GM18873 (cell line): Measurements from ENCODE around the gene RPGR.

Experiments
- ATAC-seq: cut with Tn5 transposase; IDR thresholded peaks from one replicate; pipeline ENCODE4 v1.9.1; 2021; ENCODE audit warnings: mild to moderate bottlenecking, moderate library complexity, moderate number of reproducible peaks; ENCODE audit not compliant: unreplicated experiment, low FRiP score

The RPGR gene

GRCh38 chrX:38332505-38332904 lies 5.2 kb upstream of the RPGR start:
- peak; percentile 80 for ATAC-seq

- no peak for ATAC-seq
Observed at GRCh38 chrX:38327775-38328081, 419 bp upstream of the RPGR start.

DNA sequence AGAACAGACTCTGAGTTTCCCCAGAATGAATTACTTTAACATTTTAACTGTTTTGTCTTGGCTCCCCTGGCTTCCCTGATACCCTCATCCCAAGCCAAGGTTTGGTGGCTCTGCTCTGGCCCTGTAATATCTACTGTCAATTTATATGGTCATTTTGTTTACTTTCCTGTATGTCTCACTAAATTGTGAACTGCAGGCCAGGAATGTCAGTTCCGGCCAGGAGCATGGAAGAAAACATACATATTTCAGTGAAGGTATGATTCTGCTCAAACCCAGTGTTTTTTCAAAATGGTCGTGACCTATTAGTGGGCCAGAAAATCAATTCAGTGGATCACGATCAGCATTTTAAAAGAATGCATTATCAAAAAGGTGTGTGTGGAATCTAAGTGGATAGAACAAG lies 1.2 kb downstream of the RPGR start:
- ATAC-seq: no peak

DNA sequence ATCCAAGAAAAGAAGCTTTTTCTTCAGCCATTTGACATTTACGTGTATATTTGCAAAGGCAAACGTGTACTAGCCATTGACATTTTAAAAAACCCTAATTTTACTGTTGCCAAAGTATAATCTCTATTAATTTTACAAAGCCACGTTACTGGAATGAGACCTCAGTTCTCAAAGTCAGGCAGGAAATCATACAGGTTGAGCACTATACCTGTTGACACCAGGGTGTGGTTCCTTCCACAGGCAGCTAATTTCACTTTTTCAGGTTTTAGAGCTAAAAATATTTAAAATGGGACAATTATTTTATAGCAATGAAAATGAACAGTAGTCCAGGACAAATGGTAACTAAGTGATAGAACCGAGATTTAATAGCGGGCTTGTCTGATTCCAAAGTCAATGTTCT lies 6.5 kb downstream of the RPGR start:
- ATAC-seq: no peak

- ATAC-seq: no peak
Observed at GRCh38 chrX:38318606-38319005, 8.7 kb downstream of the RPGR start.

- ATAC-seq: no peak
Observed at GRCh38 chrX:38318196-38318595, 9.1 kb downstream of the RPGR start.

GRCh38 chrX:38315186-38315585 lies 12.1 kb downstream of the RPGR start:
- no peak for ATAC-seq

GRCh38 chrX:38313190-38313589 lies 14.1 kb downstream of the RPGR start:
- ATAC-seq: no peak

DNA sequence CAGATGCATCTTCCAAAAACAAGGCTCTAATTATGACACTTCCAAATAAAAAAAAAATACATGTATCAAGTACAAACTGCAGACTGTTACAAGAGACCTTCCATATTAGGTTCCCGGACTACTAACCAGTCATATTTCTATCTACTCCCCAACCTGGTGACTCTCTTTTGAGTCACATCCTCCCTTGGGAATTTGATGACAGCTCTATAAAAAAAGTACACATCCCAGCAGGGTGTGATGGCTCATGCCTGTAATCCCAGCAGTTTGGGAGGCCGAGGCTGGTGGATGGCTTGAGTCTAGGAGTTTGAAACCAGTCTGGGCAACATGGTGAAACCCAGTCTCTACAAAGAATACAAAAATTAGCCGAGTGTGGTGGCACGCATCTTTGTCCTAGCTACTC lies 14.9 kb downstream of the RPGR start:
- no peak for ATAC-seq

DNA sequence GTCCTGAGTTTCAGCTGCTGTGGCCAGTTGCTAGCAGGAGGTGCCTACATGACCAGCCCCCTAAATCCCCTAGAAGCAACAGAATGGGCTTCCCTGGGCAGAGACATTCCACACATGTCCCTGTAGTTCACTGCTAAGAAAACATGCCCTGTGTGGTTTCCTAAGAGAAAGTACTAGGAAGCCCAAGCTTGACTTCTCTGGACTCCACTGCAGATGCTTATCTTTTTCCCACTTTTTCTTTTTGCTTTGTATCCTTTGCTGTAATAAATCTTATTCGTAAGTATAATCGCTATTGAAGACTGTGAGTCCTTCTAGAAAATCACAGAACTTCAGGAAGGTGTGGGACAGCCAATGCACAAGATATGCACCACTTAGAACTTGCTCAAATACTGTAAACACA lies 15.6 kb downstream of the RPGR start:
- ATAC-seq: no peak

- no peak for ATAC-seq
Observed at GRCh38 chrX:38305971-38306370, 21.3 kb downstream of the RPGR start.

GRCh38 chrX:38304010-38304409 lies 23.3 kb downstream of the RPGR start:
- no peak for ATAC-seq

- no peak for ATAC-seq
Observed at GRCh38 chrX:38293741-38294140, 33.6 kb downstream of the RPGR start.

- ATAC-seq: no peak
Observed at GRCh38 chrX:38287674-38288073, 39.6 kb downstream of the RPGR start.

GRCh38 chrX:38285649-38286048 lies 41.7 kb downstream of the RPGR start:
- no peak for ATAC-seq

- ATAC-seq: no peak
Observed at GRCh38 chrX:38282049-38282448, 45.3 kb downstream of the RPGR start.

DNA sequence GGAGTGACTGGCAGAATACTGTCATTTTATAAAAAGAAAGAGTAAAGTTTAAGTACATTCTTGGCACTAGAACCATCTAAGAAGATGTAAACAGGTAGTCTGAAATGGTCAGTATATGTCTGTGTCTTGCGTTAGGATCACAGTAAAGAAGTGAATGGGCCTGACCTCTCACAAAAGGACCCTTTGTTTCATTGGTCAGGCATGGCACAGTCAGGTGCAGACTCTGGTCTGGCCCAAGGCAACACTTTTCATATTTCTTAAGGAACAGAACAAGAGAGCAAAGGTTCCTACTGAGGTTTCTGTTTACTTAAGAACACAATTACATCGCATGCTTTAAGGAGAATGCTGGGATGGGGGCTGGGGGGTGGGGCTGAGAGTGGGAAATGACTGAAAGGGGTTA lies 48.1 kb downstream of the RPGR start:
- no peak for ATAC-seq

DNA sequence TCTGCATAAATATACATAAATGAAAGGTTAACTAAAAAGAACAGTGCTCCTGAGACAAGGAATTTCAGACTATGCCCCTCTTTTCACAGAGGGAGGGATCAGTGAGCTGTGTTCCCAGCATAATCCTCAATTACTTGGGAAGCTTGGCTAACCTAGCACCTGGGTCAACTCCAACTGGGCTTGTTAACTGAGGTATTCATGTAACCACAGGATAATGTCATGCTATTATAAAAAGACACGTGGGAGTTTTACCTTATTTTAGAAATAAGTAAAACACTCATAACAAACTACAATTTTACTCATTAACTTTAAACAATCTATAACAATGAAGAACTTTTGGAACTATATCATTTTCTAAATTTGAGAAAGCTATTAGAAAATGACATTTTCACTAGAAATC lies 48.6 kb downstream of the RPGR start:
- no peak for ATAC-seq

GRCh38 chrX:38277802-38278201 lies 49.5 kb downstream of the RPGR start:
- no peak for ATAC-seq

GRCh38 chrX:38277136-38277535 lies 50.2 kb downstream of the RPGR start:
- no peak for ATAC-seq

DNA sequence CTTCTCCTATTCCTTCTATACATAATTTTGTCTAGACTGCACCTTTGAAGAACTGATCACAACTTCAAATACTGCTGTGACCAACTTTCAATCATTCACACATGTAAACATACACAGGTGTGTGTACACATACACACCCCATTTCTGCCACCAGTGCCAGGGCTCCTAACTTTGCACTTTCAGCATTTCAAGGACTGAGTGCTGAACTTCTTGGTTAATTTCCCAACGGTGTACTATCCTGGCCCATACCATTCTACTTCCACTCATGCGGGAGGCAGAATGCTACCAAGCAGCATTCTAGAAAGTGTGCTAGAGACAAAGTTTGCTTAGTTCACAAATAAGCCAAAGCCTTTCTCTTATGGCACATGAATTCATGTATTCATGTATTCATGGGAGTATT lies 51.2 kb downstream of the RPGR start:
- ATAC-seq: no peak

DNA sequence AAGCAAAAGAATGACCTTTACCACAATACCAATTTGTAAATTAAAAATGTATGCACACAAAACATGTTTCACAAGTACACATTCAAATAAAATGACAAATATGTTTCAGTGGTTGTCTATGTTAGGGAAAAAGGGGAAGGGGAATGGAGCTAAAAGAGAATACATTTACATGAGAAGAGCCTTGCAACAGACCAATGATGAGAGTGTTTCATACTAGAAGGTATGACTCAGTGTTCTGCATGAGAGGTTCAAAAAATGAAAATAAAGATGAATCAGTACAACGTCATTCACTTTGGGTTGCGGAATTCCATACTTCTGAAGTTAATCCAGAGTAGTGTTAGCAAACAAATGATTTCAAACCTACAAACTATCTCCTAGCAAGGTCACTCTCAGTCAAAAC lies 51.7 kb downstream of the RPGR start:
- ATAC-seq: no peak

GRCh38 chrX:38273453-38273852 lies 53.9 kb downstream of the RPGR start:
- no peak for ATAC-seq
